GM10266 (cell line): ENCODE results near the gene PTCRA.

Source experiments
- DNase-seq: peaks from one replicate; pipeline ENCODE4 v3.0.0; 2012; ENCODE audit errors: extremely low spot score
- TF ChIP-seq, protein P1 (sequence below): IDR thresholded peaks from 2 replicates; pipeline ENCODE4 v1.5.1; 2012; ENCODE audit warnings: mild to moderate bottlenecking, low read depth; ENCODE audit not compliant: control insufficient read depth, insufficient read depth; ENCODE audit errors: missing control alignments

PTCRA gene

DNA sequence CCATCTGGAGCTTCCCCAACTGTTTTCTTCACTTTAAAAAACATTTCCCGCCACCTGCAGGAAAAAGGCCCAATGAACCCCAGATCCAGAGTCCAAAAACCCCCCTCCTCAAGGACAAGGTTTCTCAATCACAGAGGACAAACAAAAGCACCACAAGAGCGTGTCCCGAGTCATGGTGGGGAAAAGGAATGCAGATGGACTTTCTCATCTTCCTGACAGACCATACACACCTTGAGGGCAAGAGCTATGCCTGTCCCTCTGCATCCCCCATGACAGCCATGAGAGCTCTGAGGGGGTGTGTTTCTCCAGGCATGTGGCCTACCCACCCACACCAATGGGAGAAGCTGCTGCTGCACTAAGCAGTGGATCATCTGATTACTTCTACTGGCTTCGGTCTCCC, 54.1 kb downstream of the PTCRA start:
- TF ChIP-seq, protein P1, sequence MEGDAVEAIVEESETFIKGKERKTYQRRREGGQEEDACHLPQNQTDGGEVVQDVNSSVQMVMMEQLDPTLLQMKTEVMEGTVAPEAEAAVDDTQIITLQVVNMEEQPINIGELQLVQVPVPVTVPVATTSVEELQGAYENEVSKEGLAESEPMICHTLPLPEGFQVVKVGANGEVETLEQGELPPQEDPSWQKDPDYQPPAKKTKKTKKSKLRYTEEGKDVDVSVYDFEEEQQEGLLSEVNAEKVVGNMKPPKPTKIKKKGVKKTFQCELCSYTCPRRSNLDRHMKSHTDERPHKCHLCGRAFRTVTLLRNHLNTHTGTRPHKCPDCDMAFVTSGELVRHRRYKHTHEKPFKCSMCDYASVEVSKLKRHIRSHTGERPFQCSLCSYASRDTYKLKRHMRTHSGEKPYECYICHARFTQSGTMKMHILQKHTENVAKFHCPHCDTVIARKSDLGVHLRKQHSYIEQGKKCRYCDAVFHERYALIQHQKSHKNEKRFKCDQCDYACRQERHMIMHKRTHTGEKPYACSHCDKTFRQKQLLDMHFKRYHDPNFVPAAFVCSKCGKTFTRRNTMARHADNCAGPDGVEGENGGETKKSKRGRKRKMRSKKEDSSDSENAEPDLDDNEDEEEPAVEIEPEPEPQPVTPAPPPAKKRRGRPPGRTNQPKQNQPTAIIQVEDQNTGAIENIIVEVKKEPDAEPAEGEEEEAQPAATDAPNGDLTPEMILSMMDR = no peak
- DNase-seq = no peak

DNA sequence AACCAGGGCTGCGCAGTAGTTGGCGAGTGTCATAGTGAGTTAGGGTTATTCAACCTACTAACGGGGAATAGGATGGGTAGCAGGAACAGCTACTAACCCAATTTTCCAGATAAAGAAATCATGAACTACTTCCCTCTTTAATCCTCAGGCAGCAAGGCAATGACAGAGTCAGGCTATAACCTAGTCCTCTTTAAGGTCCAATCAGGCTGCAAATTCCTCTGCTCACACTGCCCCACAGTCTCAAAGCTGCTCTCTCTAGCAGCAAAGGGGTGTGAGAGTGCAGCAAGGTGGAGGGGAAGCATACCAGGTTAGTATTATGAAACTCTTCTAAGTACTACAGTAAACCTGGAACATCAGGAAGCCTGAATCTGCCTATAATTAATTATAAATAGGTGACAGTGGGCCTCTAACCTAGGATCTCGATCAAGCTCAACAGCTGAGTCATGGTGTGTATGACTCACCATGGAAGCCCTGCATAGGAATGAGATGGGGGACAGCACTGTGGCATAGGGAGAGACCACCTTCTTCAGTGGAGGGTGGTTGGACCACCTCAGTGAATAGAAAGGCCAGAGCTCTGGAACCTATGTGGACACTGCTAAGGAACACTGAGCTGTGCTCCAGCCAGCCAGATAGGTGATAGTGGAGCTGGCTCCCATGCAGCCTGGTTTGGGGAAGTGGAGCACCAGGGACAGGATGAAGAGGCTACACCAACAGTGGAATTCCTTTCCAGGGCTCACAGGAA, 55.2 kb downstream of the PTCRA start:
- TF ChIP-seq, protein P1 = no peak
- DNase-seq = no peak

DNA sequence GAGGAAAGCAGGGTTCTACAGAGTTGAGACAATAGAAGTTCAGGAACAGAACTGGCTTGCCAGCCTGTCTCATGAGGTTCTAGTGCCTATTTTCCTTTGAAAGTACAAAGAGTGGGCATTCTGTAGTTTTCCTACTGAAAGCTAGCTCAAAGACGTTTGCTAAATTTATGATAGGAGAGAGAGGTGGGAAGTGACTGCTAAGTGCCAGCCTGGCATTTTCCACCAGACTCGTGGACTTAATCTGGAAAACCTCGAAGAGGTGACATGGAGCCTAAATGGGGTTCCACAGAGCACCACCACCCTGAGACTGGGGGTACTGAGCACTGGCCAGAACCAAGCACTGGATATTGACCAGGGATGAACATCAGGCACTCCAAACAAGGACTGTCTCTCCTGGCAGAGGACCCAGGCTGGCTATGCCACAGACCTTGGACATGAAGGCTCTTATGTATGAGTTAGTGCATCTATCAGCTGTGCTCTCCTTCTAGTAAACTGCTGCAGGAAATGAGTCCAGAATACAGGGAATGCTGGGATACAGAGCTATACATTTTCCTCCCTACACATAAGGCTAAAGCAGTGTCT, 56.0 kb downstream of the PTCRA start:
- no peak for DNase-seq
- TF ChIP-seq, protein P1 = no peak

DNA sequence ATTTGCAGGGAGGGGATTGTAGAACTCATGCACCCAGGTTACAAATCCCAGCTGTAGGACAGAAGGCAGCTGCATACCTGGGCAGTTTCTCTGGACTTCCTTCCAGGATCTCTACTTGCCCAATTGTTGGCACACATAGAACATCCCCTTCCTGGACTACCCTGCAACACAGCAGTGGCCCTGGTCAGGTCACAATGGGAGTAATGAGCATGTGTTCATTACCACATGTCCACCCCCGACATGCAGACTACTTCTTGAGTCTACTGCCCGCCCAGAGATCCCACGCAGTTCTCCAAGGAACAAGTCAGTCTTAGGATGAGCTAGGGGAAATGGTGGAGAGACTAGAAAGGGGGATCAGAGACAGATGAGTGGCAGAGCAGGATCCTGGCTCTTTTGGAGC, 58.1 kb downstream of the PTCRA start:
- TF ChIP-seq, protein P1 = no peak
- DNase-seq = no peak

DNA sequence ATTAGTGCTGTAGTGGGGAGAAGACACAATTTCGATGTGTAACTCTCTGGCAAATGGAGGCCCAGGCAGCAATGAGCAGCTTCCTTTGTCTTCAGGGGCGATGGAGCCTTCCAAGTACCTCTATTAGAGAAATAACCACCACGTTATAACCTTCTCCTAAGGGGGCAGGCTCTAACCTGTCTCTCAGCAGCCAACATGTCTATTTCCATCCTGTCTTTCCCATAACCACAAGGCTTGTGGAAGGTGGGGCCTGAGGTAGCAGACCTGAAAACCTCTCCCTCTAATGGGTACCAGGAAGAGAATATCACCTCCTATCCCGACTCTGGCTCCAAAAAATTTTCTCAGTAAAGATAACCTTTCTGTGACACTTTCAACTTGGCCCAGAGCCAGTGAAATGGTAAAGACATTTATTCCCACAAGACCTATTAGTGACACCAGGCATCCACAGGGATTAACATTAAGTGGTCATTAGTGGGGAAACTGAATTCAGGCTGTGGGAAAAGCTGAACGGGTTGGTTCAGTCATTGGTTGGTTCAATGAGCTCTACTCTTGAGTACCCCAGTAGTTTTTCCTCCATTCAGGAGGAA, 59.2 kb downstream of the PTCRA start:
- TF ChIP-seq, protein P1 = no peak
- DNase-seq = no peak
